BJ (cell line): ENCODE data around the gene RCAN3. TPM values are rescaled to one million over a fixed set of nuclear protein-coding genes. Genes with fewer than 3 reads are reported as not detected.

Experiments
- CTCF ChIA-PET: fragments of 350-600 bp; formaldehyde crosslinking; extraction: SDS; loops from one replicate; lab custom pipeline; 2021; ENCODE audit warnings: antibody characterized with exemption, inconsistent platforms; lab: Yijun Ruan, JAX
- POLR2A ChIA-PET: fragments of 300-600 bp; sonication (Branson Sonifier 250); formaldehyde crosslinking; extraction: SDS; loops from one replicate; lab custom pipeline; 2021; ENCODE audit warnings: antibody characterized with exemption; lab: Charles Lee
- DNase-seq: peaks from one replicate; pipeline ENCODE4 v3.0.0-alpha.2; 2011; ENCODE audit warnings: low read depth
- H3K27me3 ChIP-seq: 2 replicates; pipeline ENCODE4 v1.6.0; 2011; ENCODE audit warnings: low read length; ENCODE audit not compliant: control insufficient read depth, insufficient read depth
- H3K36me3 ChIP-seq: 2 replicates; pipeline ENCODE4 v1.5.1; 2011; ENCODE audit warnings: low read length; ENCODE audit not compliant: control insufficient read depth, insufficient read depth
- H3K4me3 ChIP-seq: 2 replicates; pipeline ENCODE4 v1.5.1; 2011; ENCODE audit warnings: low read depth, mild to moderate bottlenecking, control low read depth, low read length
- CTCF ChIP-seq: IDR thresholded peaks from 2 replicates; pipeline ENCODE4 v1.5.1; 2011; ENCODE audit warnings: low read depth, mild to moderate bottlenecking, control low read depth, inconsistent platforms, low read length, moderate library complexity; ENCODE audit not compliant: insufficient read depth
- polyA plus RNA-seq: library from polyadenylated mRNA; depleted of rRNA; stranded (reverse); fragments of >200 nt; gene quantifications from 2 replicates; pipeline ENCODE4 v1.2.3, GENCODE V29; 2011

RCAN3 gene
- polyA plus RNA-seq, 1 experiment = 7.6 TPM

GRCh38 chr1:24570265-24571125 is 67.9 kb downstream of the RCAN3 start:
- H3K27me3 ChIP-seq = no peaks in the 10 kb centered on the region
- DNase-seq = no peak
- no peaks in the 10 kb centered on the region for H3K36me3 ChIP-seq
- ChIA-PET CTCF (interaction anchor here (0.7 to 1.5 kb wide), 2 partner anchors 17 to 31 kb away, joined by 3 to 5 read pairs; no protein-coding TSS in a partner anchor), POLR2A (no interaction called here)
- TF ChIP-seq CTCF = no peak
- no peak overlapping the region for H3K4me3 ChIP-seq

GRCh38 chr1:24572301-24572700 is 69.7 kb downstream of the RCAN3 start:
- no peak for TF ChIP-seq CTCF
- ChIA-PET POLR2A (no interaction called here), CTCF (interaction anchor here (0.9 to 1.2 kb wide), 4 partner anchors 10 to 21 kb away, joined by 3 read pairs; no protein-coding TSS in a partner anchor)
- Histone ChIP-seq H3K27me3 (no peaks in the 10 kb centered on the region), H3K36me3 (no peaks in the 10 kb centered on the region), H3K4me3 (no peak overlapping the region)
- DNase-seq = no peak

GRCh38 chr1:24575905-24576587 is 73.4 kb downstream of the RCAN3 start:
- no peak overlapping the region for H3K4me3 ChIP-seq
- H3K27me3 ChIP-seq = peaks cover 3% of the 10 kb centered on the region; the same call in 1 of the 2 replicates
- no peaks in the 10 kb centered on the region for H3K36me3 ChIP-seq
- TF ChIP-seq CTCF = no peak
- CTCF ChIA-PET = interaction anchor here (1.0 to 5.5 kb wide), 2 partner anchors 11 kb away, joined by 4 to 27 read pairs; no protein-coding TSS in a partner anchor
- POLR2A ChIA-PET = no interaction called here
- no peak for DNase-seq

DNA sequence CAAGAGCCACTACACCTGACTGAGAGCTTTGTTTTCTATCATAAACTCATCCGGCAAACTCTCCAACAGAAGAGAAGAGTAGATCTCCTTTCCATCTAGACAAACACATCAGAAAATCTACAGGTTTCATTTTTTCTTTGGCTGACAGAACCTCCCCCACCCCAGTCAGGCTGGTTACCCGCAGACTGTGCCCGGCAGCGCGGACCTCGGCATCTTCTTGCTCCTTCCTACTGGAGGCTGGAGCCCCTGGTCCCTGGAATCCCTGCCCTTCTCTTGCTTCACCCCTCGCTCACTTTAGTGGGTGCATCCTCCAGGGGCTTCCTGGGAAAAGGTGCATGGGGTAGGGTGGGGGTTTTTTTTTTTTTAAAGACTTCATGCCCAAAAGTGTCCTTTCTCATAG is 76.2 kb downstream of the RCAN3 start:
- Histone ChIP-seq H3K4me3 (no peak overlapping the region), H3K27me3 (peaks cover 3% of the 10 kb centered on the region), H3K36me3 (no peaks in the 10 kb centered on the region)
- ChIA-PET POLR2A (no interaction called here), CTCF (interaction anchor here (1.1 to 5.5 kb wide), 2 partner anchors 9 to 42 kb away, joined by 3 to 27 read pairs; no protein-coding TSS in a partner anchor)
- TF ChIP-seq CTCF = no peak
- no peak for DNase-seq

GRCh38 chr1:24580756-24581155 is 78.1 kb downstream of the RCAN3 start:
- TF ChIP-seq CTCF = no peak
- Histone ChIP-seq H3K4me3 (no peak overlapping the region), H3K36me3 (no peaks in the 10 kb centered on the region), H3K27me3 (peaks cover 8% of the 10 kb centered on the region)
- CTCF ChIA-PET = no interaction called here
- POLR2A ChIA-PET = no interaction called here
- DNase-seq = no peak
